Non-pigmented ciliary epithelial cell (primary cell): Measurements from ENCODE around the gene CYB561D1.

Experiments
- DNase-seq: peaks from one replicate; pipeline ENCODE4 v3.0.0-alpha.2; 2010; ENCODE audit warnings: low read depth

Gene CYB561D1

GRCh38 chr1:109501644-109502363 lies 7.9 kb downstream of the CYB561D1 start:
- no peak for DNase-seq

DNA sequence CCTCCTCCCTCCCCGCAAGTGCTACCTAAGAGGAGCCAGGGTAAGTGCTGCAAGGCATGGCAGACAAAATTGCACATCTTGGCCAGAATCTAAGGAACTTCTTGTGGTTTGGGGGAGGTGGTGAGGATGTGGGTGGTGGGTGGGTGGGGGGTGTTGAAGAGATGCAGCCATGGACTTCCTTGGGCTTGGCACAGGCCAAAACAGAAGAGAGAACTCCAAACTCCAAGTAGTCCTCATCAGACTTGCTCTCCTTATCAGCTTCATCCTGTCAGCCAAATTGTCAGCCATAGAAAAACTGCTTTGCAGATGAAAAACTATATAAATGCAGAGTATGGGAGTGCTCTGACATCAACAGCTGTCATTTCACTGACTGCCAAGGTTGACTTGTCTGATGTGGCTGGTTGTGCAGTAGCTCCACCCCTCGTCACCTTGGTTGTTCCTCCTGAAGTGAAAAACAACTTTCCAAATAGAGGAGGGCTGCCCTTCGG lies 8.5 kb downstream of the CYB561D1 start:
- DNase-seq, result no peak

DNA sequence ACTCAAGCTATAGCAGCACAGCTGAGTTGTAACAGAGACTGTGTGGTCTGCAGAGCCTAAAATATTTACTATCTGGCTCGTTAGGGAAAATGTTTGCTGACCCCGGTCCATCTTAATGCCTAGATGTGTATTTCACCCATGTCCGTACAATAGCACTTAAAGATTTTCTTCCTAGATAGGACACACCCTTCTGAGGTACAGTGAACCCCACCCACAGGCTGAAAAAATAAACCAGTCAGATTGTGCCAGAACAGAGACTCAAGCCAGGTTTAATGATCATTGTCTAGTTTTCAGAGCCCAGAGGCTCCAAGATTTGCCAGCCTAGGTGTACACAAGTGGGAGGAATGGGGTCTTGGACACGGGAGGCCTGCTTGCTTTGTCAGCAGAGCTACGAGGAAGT lies 10.0 kb downstream of the CYB561D1 start:
- no peak for DNase-seq

GRCh38 chr1:109504974-109505373 lies 11.1 kb downstream of the CYB561D1 start:
- DNase-seq, result no peak

DNA sequence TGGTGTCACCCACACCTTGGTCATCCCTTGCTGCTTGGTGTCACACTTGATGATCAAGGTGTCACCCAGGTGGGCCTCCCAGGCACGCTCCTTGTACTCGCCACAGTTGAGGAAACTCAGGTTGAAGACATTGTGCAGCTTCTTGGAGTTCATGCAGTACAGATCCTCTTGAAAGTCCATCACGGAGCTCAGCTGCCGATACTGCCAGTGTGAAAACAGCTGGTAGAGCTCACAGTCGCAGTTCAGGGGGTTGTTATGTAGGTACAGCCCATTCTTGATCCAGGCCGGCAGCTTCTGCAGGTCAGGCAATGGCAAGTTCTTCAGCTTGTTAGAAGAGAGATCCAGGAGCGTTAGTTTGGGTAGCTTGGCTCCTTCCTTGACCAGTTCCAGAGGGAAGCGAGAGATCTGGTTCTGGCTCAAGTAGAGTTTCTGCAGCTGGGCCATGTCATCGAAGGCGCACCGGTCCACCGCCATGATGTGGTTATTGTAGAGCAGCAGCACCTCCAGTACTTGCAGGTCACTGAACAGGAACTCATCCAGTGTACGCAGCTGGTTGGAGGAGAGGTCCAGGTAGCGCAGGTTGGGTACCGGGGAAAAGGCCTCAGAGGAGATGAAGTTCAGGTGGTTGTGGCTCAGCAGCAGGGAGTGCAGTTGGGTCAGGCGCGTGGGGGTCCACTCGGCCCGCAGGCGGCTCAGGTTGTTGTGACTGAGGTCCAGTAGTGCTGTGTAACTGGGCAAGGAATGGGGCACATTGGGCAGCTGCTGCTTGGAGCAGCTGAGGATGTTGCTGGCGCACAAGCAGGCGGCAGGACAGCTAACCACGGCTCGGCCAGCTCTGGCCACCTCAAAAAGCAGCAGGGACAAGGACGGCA lies 14.3 kb downstream of the CYB561D1 start:
- DNase-seq, result no peak

DNA sequence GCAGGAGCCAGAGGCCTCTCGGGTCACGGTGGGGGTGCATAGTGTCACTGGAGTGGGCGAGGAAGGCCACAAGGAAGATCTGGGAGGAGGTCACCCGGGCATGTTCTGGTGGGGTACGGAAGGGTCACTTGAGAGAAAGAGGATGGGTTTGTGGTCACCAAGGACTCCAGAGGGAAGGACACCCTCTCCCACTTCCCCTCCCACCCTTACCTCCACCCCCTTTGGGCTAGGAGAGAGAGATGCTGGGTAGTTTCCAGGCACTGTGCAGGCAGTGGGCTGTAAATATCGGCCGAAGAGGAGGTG lies 14.9 kb downstream of the CYB561D1 start:
- no peak for DNase-seq

GRCh38 chr1:109509176-109510134 lies 15.6 kb downstream of the CYB561D1 start, which contains the start of gene AMIGO1:
Gene AMIGO1, minus strand, starts transcription at chr1:109509727. Its CDS starts 815 bp downstream, at chr1:109508912.
- DNase-seq, result no peak

DNA sequence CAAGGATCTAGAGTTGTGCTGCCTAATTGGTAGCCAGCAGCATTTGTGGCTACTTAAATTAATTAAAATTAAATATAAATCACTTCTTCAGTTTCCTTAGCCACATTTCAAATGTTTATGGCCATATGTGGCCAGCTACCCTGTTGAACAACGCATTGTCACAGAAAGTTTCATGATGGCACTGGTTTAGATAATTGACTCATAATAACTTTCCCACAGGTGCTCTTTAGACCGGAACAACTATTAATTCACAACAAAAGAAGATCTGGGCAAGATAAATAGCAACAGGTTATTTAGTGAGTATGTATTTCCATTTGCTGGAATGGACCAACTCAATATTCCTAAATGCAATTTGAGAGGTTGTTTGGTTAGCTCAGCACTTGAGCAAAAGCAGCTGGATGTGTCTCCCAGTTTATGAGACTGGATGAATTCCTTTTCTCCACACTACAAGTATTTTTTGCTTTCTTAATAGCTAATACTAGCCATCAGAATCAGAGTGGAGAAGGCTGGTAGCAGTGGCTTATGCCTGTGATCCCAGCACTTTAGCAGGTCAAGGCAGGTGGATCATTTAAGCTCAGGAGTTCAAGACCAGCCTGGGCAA lies 19.3 kb downstream of the CYB561D1 start:
- no peak for DNase-seq

DNA sequence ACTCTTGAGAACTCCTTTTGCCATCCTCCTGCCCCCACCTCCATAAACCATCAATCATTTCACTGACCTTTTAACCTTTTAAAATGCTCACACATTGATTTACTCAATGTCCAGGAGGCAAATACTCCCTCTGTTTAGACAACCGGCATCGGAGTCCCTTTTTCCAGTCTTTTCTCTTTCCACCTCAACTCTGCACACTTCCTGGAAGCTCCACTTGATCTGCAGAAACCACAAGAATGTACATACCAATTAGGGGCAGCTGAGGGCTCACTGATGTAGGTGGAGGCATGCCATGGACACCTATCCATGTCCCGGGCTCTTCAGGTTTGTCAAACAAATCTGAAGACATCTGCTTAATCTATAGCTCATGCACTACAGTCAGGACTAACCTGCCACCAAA lies 21.0 kb downstream of the CYB561D1 start:
- DNase-seq, result no peak

DNA sequence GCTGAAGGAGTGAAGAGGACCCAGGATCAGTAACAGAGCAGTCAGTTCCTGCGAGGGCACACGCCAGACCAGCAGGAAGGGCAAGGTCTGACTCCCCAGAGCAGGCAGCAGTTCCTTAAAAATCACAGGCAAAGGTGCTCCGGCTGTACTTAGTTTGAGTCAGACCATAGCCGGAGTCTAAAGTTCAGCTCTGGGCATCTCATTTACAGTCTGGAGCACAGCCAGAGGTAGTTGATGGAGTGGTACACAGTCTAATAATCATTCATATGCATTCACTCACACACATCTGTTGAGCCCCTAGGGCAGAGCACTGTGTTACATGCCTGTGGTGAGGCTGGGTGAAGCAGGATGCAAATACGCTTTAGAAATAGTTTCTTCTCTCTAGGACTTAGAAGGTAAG lies 23.0 kb downstream of the CYB561D1 start:
- DNase-seq, result no peak

DNA sequence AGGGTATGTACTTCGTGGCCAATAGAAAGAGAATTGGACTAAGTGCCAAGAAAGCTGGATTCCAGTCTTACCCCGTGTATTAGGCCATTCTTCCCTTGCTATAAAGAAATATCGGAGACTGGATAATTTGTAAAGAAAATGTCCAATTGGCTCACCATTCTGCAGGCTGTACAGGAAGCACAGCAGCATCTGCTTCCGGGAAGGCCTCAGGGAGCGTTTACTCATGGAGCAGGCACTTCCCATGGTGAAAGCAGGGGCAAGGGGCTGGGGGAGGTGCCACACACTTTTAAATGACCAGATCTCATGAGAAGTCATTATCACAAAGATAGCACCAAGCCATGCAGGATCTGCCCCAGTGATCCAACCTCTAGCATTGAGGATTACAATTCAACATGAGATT lies 23.4 kb downstream of the CYB561D1 start:
- DNase-seq, result no peak

- no peak for DNase-seq
These were observed 27.4 kb downstream of the CYB561D1 start for GRCh38 chr1:109521002-109521951.

DNA sequence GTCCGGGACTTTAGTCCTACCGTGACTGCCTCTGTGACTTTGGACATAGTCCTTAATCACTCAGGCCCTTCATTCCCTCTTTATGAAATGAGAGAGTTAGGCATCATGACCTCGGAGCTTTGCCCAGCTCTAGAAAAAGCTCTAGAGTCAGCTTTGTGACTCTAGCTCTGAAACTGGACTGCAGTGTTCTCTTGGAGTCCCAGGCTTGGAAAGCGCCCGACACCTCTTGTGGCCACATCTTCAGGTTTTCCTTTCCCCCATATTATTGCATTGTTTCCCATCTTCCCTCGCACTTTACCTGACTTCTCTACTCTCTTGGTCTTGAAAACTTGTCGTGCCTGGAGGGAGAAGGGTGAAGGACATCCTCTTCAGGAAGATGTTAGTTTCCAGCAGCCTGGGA lies 28.1 kb downstream of the CYB561D1 start:
- no peak for DNase-seq

GRCh38 chr1:109523706-109524105 lies 29.8 kb downstream of the CYB561D1 start:
- no peak for DNase-seq

- no peak for DNase-seq
These were observed 33.4 kb downstream of the CYB561D1 start for GRCh38 chr1:109527098-109527811.

DNA sequence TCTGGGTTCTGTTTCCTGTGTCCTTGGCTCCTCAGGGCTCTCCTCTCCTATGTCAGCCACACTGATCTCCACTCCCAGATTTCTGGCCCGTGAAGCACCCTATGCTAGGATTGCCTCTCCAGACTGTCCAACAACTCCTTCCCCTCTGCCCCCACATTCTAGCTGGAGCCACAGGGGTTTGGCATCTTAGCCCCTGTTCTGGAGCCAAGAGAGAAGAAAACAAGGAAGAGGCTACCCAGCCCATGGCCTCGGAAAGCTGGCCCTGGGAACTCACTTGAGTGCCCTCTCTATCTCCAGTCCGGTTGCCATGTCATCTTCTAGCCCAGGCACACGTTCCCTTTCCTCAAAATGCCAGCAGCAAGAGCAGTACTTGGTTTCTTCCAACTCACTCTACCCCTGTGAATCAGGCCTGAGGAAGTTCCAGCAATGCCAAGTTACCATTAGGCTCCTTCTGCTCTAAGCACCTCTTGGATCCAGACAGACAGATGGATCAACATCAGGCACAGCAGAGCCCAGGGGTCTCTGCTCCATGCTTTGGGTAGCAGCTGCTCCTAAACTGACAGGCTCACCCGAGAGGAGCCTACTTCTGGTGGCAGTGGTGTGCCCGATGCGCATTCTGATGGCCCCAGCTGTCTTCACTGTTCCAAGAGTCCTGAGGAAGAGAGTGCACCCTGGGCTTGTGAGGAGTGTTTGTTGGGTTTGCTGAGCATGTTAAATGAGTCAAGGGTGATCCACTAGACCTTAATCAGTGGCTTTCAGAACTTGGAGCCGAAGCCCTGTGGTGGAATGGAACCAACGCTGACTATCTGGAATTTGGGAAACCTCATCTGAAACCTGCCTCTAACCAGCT lies 34.2 kb downstream of the CYB561D1 start:
- DNase-seq, result no peak

DNA sequence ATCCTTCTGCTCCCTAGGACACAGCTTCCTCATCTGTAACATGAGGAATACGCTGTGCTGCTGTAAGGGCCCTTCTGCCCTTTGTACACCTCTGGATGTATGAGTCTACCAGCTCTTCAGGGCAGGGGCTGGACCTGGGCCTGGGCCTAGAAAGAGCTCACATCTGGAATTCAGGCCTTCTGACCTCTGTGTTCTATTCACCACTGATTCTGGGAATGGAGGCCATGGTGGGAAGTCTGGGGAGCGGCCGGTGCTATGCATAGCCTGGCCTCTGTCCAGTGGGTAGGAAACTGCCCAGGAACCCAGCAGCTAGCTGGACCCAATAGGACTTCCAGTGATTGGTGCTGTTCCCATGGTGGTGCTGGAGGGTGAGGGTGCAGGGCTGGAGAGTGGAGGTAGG lies 34.8 kb downstream of the CYB561D1 start:
- DNase-seq, result no peak

- DNase-seq, result no peak
These were observed 36.1 kb downstream of the CYB561D1 start for GRCh38 chr1:109529881-109530456.
